Right renal cortex interstitium (tissue), 3 donors: ENCODE measurements around the gene SLC25A21. TPM values are rescaled to one million over a fixed set of nuclear protein-coding genes. Genes with fewer than 3 reads are reported as not detected.
"Not testable (repeated sequence)": the region's sequence is repeated elsewhere in the genome, so short reads cannot be mapped to it uniquely, and the experiment has no call there.

Experiments used
- DNase-seq, 3 donors: peaks; one replicate each; pipeline ENCODE4 v3.0.0-alpha.2; 2013; ENCODE audit warnings: low read depth in 3 of 3, low spot score in 2 of 3
- polyA plus RNA-seq, 3 donors: library from polyadenylated mRNA; unstranded; fragments of 120-200 nt; gene quantifications; one replicate each; pipeline ENCODE4 v1.2.1, GENCODE V29; 2013; ENCODE audit not compliant: insufficient read length in 3 of 3

Gene SLC25A21
- polyA plus RNA-seq, 3 donors: 2.4 to 4.7 (median 3.4) TPM

DNA sequence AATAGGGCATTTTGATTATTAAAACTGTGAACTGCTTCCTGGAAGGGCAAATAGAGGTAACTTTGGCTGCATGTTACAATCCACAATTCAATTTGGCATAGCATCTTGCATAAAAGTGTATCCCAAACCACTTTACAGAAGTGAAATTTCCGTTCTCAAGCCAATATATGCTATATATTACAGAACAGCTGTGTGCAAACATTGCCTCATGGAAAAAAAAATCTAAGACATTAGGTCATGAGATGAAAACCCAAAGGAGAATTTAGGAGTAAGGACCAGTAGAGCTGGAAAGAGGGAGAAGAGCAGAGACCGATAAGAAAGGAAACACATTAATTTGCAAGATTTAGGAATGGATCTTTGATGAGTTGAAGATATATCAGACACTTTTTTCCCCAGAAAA, 271.6 kb downstream of the SLC25A21 start:
- no peak for DNase-seq

GRCh38 chr14:36896300-36896699, 276.1 kb downstream of the SLC25A21 start:
- not testable (repeated sequence) for DNase-seq

DNA sequence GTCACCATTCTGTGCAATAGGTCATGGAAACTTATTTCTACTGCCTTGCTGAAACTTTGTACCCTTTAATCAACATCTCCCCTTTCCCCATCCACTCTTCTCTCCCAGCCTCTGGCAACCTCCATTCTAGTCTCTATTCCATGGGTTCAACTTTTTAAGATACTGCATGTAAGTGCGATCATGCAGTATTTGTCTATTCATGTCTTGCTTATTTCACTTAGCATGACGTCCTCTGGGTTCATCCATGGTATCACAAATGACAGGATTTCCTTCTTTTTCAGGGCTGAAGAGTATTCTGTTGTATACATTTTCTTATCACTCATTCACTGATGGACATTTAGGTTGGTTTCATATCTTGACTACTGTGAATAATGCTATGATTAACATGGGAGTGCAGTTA, 288.4 kb downstream of the SLC25A21 start:
- no peak for DNase-seq

- DNase-seq: no peak
Observed at GRCh38 chr14:36880276-36880675, 292.1 kb downstream of the SLC25A21 start.

GRCh38 chr14:36879558-36879957, 292.8 kb downstream of the SLC25A21 start:
- DNase-seq: no peak

GRCh38 chr14:36874396-36875138, 297.8 kb downstream of the SLC25A21 start:
- DNase-seq: no peak

- no peak for DNase-seq
Observed at GRCh38 chr14:36870776-36871175, 301.6 kb downstream of the SLC25A21 start.

DNA sequence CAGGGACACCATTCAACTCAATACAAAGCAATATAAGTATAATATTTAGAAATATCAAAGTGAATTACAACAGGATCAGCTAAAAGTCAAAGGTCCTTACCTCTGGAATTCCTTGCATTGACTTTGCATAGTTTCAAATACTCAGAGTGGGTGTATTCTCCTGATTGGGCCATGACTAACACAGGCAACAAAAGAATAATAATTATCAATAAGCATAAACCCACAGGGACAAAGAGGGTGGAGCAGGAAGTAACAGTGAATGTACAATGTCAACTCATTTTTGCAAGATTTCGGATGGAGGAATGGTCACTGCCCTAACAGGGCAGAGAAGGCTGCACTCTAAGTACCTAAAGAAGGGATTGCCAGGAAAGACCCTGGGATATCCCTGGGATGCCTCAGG, 303.3 kb downstream of the SLC25A21 start:
- no peak for DNase-seq

GRCh38 chr14:36866867-36867266, 305.5 kb downstream of the SLC25A21 start:
- no peak for DNase-seq

DNA sequence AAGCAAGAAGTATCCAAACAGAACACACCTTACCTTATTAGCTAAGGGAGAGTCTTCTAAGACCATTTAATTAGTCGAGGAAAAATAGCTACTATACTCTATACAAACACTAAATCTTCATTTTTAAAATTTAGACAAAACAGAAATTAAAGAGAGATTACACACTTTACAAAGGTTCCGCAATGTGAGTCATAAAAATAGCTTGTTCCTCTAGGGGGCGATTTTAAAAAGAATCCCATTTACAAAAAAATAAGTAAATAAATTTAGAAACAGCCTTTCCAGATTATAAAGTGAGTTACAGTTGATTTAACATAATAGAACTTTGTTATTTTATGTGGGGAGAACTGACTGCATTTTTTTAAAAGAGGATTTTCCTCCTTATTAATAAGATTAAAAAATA, 309.1 kb downstream of the SLC25A21 start:
- no peak for DNase-seq

DNA sequence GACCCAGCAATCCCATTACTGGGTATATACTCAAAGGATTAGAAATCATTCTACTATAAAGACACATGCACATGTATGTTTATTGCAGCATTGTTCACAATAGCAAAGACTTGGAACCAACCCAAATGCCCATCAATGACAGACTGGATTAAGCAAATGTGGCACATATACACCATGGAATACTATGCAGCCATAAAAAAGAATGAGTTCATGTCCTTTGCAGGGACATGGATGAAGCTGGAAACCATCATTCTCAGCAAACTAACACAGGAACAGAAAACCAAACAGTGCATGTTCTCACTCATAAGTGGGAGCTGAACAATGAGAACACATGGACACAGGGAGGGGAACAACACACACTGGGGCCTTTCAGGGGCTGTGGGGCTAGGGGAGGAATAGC, 310.2 kb downstream of the SLC25A21 start:
- not testable (repeated sequence) for DNase-seq

- DNase-seq: no peak
Observed at GRCh38 chr14:36860831-36861230, 311.6 kb downstream of the SLC25A21 start.

DNA sequence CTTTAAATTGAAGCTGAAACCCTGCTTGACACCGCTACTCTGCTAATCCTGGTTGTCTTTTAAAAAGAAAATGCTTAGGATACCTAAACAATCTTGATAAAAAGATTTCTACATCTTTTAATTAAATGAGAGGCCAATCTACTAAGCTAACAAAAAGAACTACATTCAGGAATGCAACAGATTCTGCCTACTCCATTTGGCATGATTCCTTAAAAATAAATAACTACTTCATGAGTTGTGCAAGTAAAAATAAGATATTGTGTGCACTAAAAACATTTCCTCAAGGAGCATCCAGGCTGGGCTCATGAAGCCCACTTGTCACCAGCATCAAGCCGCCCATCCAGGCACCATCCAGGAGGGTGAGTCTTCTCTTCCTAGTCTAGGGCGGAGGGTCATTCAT, 313.3 kb downstream of the SLC25A21 start:
- DNase-seq: no peak

GRCh38 chr14:36857842-36858445, 314.5 kb downstream of the SLC25A21 start:
- DNase-seq: no peak

- no peak for DNase-seq
Observed at GRCh38 chr14:36857136-36857535, 315.3 kb downstream of the SLC25A21 start.

DNA sequence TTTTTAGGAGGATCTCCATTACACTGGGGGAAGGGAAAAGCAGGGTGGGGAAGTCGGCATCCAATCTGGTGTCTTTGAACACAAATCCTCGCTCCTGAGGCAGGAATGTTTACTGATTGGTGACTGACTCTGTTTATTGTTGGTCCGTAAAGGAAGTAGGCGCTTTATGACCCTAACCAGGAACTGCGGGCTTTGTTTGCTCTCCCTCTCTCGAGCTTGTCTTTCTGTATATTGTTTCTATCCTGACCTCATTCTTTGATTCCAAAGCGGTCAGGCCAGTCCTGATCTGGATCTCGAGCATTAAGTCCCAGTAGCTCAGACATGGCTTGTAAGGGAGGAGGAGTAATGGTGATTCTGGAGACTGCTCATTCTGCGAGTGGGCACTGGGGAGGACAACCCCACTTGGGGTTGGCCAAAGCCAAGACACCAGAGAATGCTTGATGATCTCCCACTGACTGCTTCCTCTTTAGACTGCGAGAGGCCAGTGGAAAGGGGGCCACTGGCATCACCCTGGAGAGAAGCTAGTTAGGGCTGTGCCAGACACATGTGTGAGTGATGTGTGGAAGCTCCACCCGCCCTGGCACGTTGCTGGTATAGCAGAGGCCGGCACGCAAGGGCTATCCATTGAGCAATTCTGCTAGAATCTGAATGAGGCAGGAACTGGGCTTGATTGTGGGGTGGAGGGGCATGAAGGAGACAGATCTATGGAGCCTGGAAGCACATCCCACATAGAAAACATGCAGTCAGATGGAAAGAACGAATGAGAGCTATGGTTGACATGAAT, 316.1 kb downstream of the SLC25A21 start:
- DNase-seq: no peak

DNA sequence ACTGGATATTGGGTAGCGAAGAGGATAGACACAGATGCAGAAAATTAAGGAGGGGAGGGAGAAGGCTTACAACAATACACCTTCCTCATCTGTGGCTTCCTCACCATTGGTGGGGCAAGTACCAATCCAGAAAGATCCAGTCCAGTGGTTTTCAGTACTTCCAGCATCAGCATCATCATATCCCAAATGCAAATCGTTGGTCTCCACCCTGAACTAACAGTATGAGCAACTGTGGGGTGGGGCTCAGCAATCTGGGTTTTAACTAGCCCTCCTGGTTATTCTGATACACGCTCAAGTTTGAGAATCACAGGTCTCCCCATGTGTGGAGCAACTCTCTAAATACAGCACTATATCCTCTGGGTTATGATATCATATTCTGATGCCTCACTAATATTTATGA, 317.0 kb downstream of the SLC25A21 start:
- no peak for DNase-seq

- no peak for DNase-seq
Observed at GRCh38 chr14:36852981-36853691, 319.3 kb downstream of the SLC25A21 start.

GRCh38 chr14:36848213-36848612, 324.2 kb downstream of the SLC25A21 start:
- no peak for DNase-seq

DNA sequence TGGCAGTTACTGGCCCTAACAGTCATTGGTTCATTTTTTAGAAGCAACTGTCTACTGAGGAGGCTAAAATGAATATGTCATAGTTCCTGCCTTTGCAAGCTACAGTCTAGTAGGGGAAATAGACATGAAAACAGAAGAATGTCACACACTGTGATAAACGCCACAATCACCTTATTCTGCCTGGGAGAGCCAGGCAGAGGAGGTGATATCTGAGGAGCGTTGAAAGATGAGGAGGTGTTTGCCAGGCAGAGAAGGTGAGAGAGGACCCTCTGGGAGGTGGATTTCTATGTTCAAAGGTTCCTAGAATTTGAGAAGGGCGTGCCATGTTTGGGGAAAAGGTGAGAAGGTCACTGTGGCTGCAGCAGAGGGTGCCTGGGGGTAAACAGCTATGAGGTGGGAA, 325.0 kb downstream of the SLC25A21 start:
- DNase-seq: no peak

DNA sequence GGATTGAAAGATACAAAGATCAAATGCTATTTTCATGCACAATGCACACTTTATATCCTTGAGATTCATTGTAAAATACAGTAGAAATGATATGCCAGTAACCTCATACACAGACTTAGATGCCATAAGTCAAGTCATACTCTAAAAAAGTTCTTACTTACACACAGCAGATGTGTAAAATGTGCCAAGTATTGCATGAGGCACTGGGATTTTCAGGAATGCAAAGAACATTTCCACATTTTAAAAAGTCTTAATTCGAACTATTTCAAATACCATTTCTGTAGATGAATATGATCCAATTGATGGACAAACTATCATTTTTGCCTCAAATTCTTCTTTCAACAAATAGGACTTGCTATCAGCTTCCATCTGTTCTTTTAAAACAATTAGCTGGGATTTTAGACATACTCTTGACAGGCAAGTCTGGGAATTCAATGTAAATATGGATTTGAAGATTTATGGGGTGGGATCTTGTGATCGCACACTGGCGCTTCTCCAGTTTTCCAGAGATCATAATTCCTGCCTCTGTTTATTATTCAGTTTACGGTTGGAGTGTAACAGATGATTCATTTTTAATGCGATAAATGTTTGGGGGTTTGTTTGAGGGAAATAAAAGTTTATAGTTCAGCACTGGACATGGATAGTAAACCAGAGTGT, 326.9 kb downstream of the SLC25A21 start:
- DNase-seq: no peak
